Omental fat pad (tissue), 4 donors: ENCODE measurements around the gene RAI1. TPM values are rescaled to one million over a fixed set of nuclear protein-coding genes. Genes with fewer than 3 reads are reported as not detected.

Source experiments
- ATAC-seq: fragments of 150-250 bp; one replicate; pipeline ENCODE4 v1.9.1; 2016; ENCODE audit warnings: mild to moderate bottlenecking, moderate library complexity; ENCODE audit not compliant: low FRiP score
- DNase-seq: peaks from one replicate; pipeline ENCODE4 v3.0.0-alpha.2; 2019; ENCODE audit warnings: low spot score
- CTCF ChIP-seq, 3 donors: fragments of 450-650 bp; IDR thresholded peaks; one replicate each; pipeline ENCODE4 v1.5.1; 2016 to 2017; ENCODE audit warnings: antibody characterized with exemption in 3 of 3, mild to moderate bottlenecking in 3 of 3, moderate library complexity in 2 of 3
- total RNA-seq, 4 donors: library from RNA; depleted of rRNA; stranded (reverse); fragments of >200 nt; gene quantifications; one replicate each; pipeline ENCODE4 v1.1.0, GENCODE V29; 2016

The RAI1 gene
- total RNA-seq, 4 donors from 2014 or later, result 6.7 to 30.6 (median 8.5) TPM

- DNase-seq, result no peak
- no peak for ATAC-seq
- TF ChIP-seq CTCF (IDR thresholded peaks at IDR 0.05), result no peak
These were observed 27.6 kb downstream of the RAI1 start for GRCh38 chr17:17708816-17709215.

- TF ChIP-seq CTCF (IDR thresholded peaks at IDR 0.05), result no peak
- ATAC-seq (no peak), DNase-seq (no peak)
These were observed 28.6 kb downstream of the RAI1 start for GRCh38 chr17:17709815-17710321.

GRCh38 chr17:17710355-17710727, 29.1 kb downstream of the RAI1 start:
- no peak for DNase-seq
- no peak for ATAC-seq

GRCh38 chr17:17710728-17711541, 29.7 kb downstream of the RAI1 start:
- DNase-seq, result no peak
- no peak for TF ChIP-seq CTCF (IDR thresholded peaks at IDR 0.05)
- peak; percentile 82 for ATAC-seq

More at GRCh38 chr17:17710355-17710727, 29.1 kb downstream of the RAI1 start:
- TF ChIP-seq CTCF (IDR thresholded peaks at IDR 0.05), result no peak

GRCh38 chr17:17711641-17712162, 30.4 kb downstream of the RAI1 start:
- DNase-seq (no peak), ATAC-seq (no peak)
- no peak for TF ChIP-seq CTCF (IDR thresholded peaks at IDR 0.05)

- DNase-seq, result no peak
- ATAC-seq, result peak; percentile 24
- TF ChIP-seq CTCF (IDR thresholded peaks at IDR 0.05), result no peak
These were observed 31.1 kb downstream of the RAI1 start for GRCh38 chr17:17712268-17712924.
